ENCODE results near the gene ARHGDIB.
A peak's percentile ranks its signal among the peaks of the same experiment; 100 is the strongest.

The ARHGDIB gene

GRCh38 chr12:14975457-14975856, 14.1 kb upstream of the ARHGDIB start:
- TF ChIP-seq CTCF (conservative IDR thresholded peaks at IDR 0.05; ENCODE audit: low read depth, low read length): no peak
- no peak overlapping the region for H3K4me3 ChIP-seq (ENCODE audit: low read depth, low read length)
- DNase-seq (ENCODE audit: low read depth): no peak

GRCh38 chr12:14974633-14975032, 13.2 kb upstream of the ARHGDIB start:
- no peak overlapping the region for H3K4me3 ChIP-seq (ENCODE audit: low read depth, low read length)
- TF ChIP-seq CTCF (conservative IDR thresholded peaks at IDR 0.05; ENCODE audit: low read depth, low read length): no peak
- no peak for DNase-seq (ENCODE audit: low read depth)

GRCh38 chr12:14972816-14973215, 11.4 kb upstream of the ARHGDIB start, which contains the start of gene PDE6H:
TSS of gene PDE6H (plus strand) at chr12:14973042. CDS start at chr12:14978013, 4,971 bp downstream.
- no peak for TF ChIP-seq CTCF (conservative IDR thresholded peaks at IDR 0.05; ENCODE audit: low read depth, low read length)
- no peak for DNase-seq (ENCODE audit: low read depth)
- no peak within 1 kb of the TSS for H3K4me3 ChIP-seq (ENCODE audit: low read depth, low read length)

- no peak for TF ChIP-seq CTCF (conservative IDR thresholded peaks at IDR 0.05; ENCODE audit: low read depth, low read length)
- DNase-seq (ENCODE audit: low read depth): peak; percentile 41
- no peak overlapping the region for H3K4me3 ChIP-seq (ENCODE audit: low read depth, low read length)
Measured at GRCh38 chr12:14970473-14970872, 9.1 kb upstream of the ARHGDIB start.

- DNase-seq (ENCODE audit: low read depth): no peak
- TF ChIP-seq CTCF (conservative IDR thresholded peaks at IDR 0.05; ENCODE audit: low read depth, low read length): no peak
- no peak overlapping the region for H3K4me3 ChIP-seq (ENCODE audit: low read depth, low read length)
Measured at GRCh38 chr12:14968478-14968877, 7.1 kb upstream of the ARHGDIB start.

- no peak overlapping the region for H3K4me3 ChIP-seq (ENCODE audit: low read depth, low read length)
- no peak for DNase-seq (ENCODE audit: low read depth)
- no peak for TF ChIP-seq CTCF (conservative IDR thresholded peaks at IDR 0.05; ENCODE audit: low read depth, low read length)
Measured at GRCh38 chr12:14965221-14965620, 3.8 kb upstream of the ARHGDIB start.

- no peak for DNase-seq (ENCODE audit: low read depth)
- H3K4me3 ChIP-seq (ENCODE audit: low read depth, low read length): no peak overlapping the region
- no peak for TF ChIP-seq CTCF (conservative IDR thresholded peaks at IDR 0.05; ENCODE audit: low read depth, low read length)
Measured at GRCh38 chr12:14964406-14964805, 3.0 kb upstream of the ARHGDIB start.

All from choroid plexus epithelial cell (primary cell).